Ovary (tissue), 3 donors: ENCODE measurements around the gene PDXK.

Experiments
- CTCF ChIP-seq, 3 donors: fragments of 450-650 bp in 2 of 3; fragments of 200-600 bp in 1 of 3; IDR thresholded peaks; one replicate each; pipeline versions ENCODE4 v1.5.1 to v1.8.0; 2016 to 2022; ENCODE audit warnings: antibody characterized with exemption in 3 of 3, mild to moderate bottlenecking in 1 of 3
- POLR2A ChIP-seq: fragments of 450-650 bp; IDR thresholded peaks from one replicate; pipeline ENCODE4 v1.6.1; 2017; ENCODE audit warnings: antibody characterized with exemption, mild to moderate bottlenecking, moderate library complexity
- donor health status: DM: no; HTN: no; CAD: no.

- TF ChIP-seq CTCF (IDR thresholded peaks at IDR 0.05) (no peak), POLR2A (no peak)
These were observed 89.4 kb downstream of the PDXK start for GRCh38 chr21:43808367-43808766.
